ENCODE measurements around the gene UACA.
A peak's percentile ranks its signal among the peaks of the same experiment; 100 is the strongest.

DNA sequence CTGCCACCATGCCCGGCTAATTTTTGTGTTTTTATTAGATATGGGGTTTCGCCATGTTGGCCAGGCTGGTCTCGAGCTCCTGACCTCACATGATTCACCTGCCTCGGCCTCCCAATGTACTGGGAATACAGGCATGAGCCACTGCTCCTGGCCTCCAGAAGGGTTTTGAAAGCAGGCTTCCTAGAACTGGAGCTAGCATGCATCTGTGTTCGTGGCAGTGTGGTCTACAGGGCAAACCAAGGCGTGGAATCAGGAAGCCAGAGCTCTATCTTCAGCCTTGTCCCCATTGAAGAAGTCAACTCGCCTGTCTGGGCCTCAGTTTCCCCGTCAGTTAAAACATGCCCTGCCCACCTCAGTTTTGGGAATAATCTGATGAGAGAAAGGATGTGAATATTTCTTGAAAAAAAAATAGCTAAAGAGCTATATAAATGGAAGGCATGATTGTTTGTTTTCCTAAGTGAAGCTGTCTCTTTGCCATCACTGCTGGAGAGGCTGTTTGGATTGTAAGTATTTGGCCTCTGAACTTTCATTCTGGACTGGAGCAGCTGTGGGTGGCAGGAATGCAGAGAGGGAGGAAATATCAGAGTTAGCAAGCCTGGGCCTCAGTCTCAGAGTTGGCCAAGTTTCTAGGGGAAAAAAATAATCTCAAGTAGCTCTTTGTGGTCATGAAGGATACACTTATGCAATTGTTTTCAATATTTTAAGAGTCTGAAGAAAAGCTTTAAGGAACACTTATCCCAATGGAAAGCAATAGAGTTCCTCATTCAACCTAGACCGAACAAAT lies 36.5 kb upstream of the UACA start:
- TF ChIP-seq POLR2A (IDR thresholded peaks at IDR 0.05) (no peak), CTCF (IDR thresholded peaks at IDR 0.05) (no peak), POLR2AphosphoS5 (IDR thresholded peaks at IDR 0.05) (peak; percentile 67)
